Mammary epithelial cell (primary cell): ENCODE results near the gene ADGRG7.

Experiments used
- EZH2 ChIP-seq: IDR thresholded peaks from 2 replicates; pipeline ENCODE4 v1.6.1; 2012; ENCODE audit warnings: low read length, inconsistent platforms, borderline replicate concordance
- TF ChIP-seq, protein P1 (sequence below), 2 donors: IDR thresholded peaks in 1 of 2; conservative IDR thresholded peaks in 1 of 2; 2 replicates each; pipeline ENCODE4 v1.5.1; 2011 to 2012; ENCODE audit warnings: inconsistent platforms in 2 of 2, low read length in 2 of 2, mild to moderate bottlenecking in 2 of 2, control low read depth in 1 of 2, low read depth in 1 of 2; ENCODE audit not compliant: insufficient read depth in 1 of 2; ENCODE audit errors: extremely low read depth in 1 of 2

DNA sequence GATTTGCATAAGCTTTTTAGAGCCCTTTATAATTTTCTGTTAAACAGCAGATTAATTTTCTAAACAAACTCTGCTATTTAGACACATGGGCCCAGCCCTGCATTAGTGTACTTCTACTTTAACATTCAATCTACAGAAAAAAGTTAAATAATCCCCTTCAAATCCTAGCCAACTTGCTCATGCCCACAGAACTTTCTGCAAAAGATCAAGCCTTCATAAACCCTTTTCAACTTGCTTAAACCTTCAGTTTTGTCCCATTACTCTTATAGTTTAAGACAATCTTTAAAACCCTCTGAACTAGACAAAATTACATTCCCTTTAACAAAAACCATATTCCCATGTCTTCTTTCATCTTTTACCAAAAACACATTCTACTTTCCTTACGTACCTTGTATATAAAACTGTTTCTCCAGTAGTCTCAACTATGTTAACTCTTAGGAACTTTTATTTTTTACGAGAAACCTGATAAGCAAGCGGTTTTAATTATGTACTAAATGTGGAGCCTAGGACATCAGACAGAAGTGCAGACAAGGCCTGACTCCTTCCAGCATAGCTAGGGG lies 25.2 kb upstream of the ADGRG7 start:
- TF ChIP-seq, protein P1, sequence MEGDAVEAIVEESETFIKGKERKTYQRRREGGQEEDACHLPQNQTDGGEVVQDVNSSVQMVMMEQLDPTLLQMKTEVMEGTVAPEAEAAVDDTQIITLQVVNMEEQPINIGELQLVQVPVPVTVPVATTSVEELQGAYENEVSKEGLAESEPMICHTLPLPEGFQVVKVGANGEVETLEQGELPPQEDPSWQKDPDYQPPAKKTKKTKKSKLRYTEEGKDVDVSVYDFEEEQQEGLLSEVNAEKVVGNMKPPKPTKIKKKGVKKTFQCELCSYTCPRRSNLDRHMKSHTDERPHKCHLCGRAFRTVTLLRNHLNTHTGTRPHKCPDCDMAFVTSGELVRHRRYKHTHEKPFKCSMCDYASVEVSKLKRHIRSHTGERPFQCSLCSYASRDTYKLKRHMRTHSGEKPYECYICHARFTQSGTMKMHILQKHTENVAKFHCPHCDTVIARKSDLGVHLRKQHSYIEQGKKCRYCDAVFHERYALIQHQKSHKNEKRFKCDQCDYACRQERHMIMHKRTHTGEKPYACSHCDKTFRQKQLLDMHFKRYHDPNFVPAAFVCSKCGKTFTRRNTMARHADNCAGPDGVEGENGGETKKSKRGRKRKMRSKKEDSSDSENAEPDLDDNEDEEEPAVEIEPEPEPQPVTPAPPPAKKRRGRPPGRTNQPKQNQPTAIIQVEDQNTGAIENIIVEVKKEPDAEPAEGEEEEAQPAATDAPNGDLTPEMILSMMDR (conservative IDR thresholded peaks at IDR 0.05 in 1 of 2, IDR thresholded peaks at IDR 0.05 in 1 of 2; ENCODE audit: extremely low read depth in 1 of 2, insufficient read depth in 1 of 2, low read depth in 1 of 2, low read length in 2 of 2), result no peak
- no peak for TF ChIP-seq EZH2
